ENCODE measurements around the gene SLC25A21. TPM values are rescaled to one million over a fixed set of nuclear protein-coding genes. Genes with fewer than 3 reads are reported as not detected.
"Not testable (repeated sequence)": the region's sequence is repeated elsewhere in the genome, so short reads cannot be mapped to it uniquely, and the experiment has no call there.

The SLC25A21 gene
- total RNA-seq, 1 donor from 2014 or later, result 1.2 TPM

GRCh38 chr14:37147310-37147880, 25.0 kb downstream of the SLC25A21 start:
- Mint-ChIP-seq H3K27ac (ENCODE audit: unreplicated experiment) (no peak overlapping the region), H3K4me1 (ENCODE audit: unreplicated experiment) (no peaks in the 10 kb centered on the region), H3K4me3 (ENCODE audit: unreplicated experiment) (no peak overlapping the region), H3K36me3 (ENCODE audit: low read depth, unreplicated experiment) (no peaks in the 10 kb centered on the region), H3K27me3 (ENCODE audit: unreplicated experiment) (no peaks in the 10 kb centered on the region), H3K9me3 (ENCODE audit: unreplicated experiment) (no peaks in the 10 kb centered on the region)
- DNase-seq (ENCODE audit: low spot score), result no peak
- no peak for TF ChIP-seq CTCF (IDR thresholded peaks at IDR 0.05; ENCODE audit: unreplicated experiment)

- not testable (repeated sequence) for H3K9me3 Mint-ChIP-seq (ENCODE audit: unreplicated experiment); H3K27ac Mint-ChIP-seq (ENCODE audit: unreplicated experiment); H3K4me1 Mint-ChIP-seq (ENCODE audit: unreplicated experiment); H3K4me3 Mint-ChIP-seq (ENCODE audit: unreplicated experiment); H3K27me3 Mint-ChIP-seq (ENCODE audit: unreplicated experiment); DNase-seq (ENCODE audit: low spot score); H3K36me3 Mint-ChIP-seq (ENCODE audit: low read depth, unreplicated experiment)
Observed at GRCh38 chr14:37146438-37146837, 26.0 kb downstream of the SLC25A21 start.

- H3K36me3 Mint-ChIP-seq (ENCODE audit: low read depth, unreplicated experiment), result no peaks in the 10 kb centered on the region
- H3K4me1 Mint-ChIP-seq (ENCODE audit: unreplicated experiment), result no peaks in the 10 kb centered on the region
- H3K4me3 Mint-ChIP-seq (ENCODE audit: unreplicated experiment), result no peak overlapping the region
- H3K9me3 Mint-ChIP-seq (ENCODE audit: unreplicated experiment), result no peaks in the 10 kb centered on the region
- DNase-seq (ENCODE audit: low spot score), result no peak
- TF ChIP-seq CTCF (IDR thresholded peaks at IDR 0.05; ENCODE audit: unreplicated experiment), result no peak
- no peaks in the 10 kb centered on the region for H3K27me3 Mint-ChIP-seq (ENCODE audit: unreplicated experiment)
- no peak overlapping the region for H3K27ac Mint-ChIP-seq (ENCODE audit: unreplicated experiment)
Observed at GRCh38 chr14:37145395-37145794, 27.0 kb downstream of the SLC25A21 start.

GRCh38 chr14:37144729-37145363, 27.6 kb downstream of the SLC25A21 start:
- H3K4me1 Mint-ChIP-seq (ENCODE audit: unreplicated experiment), result no peaks in the 10 kb centered on the region
- no peak overlapping the region for H3K27ac Mint-ChIP-seq (ENCODE audit: unreplicated experiment)
- no peak for DNase-seq (ENCODE audit: low spot score)
- no peak for TF ChIP-seq CTCF (IDR thresholded peaks at IDR 0.05; ENCODE audit: unreplicated experiment)
- no peaks in the 10 kb centered on the region for H3K9me3 Mint-ChIP-seq (ENCODE audit: unreplicated experiment)
- H3K4me3 Mint-ChIP-seq (ENCODE audit: unreplicated experiment), result no peak overlapping the region
- no peaks in the 10 kb centered on the region for H3K27me3 Mint-ChIP-seq (ENCODE audit: unreplicated experiment)
- H3K36me3 Mint-ChIP-seq (ENCODE audit: low read depth, unreplicated experiment), result no peaks in the 10 kb centered on the region

- Mint-ChIP-seq H3K27me3 (ENCODE audit: unreplicated experiment) (no peaks in the 10 kb centered on the region), H3K9me3 (ENCODE audit: unreplicated experiment) (no peaks in the 10 kb centered on the region), H3K4me1 (ENCODE audit: unreplicated experiment) (no peaks in the 10 kb centered on the region), H3K27ac (ENCODE audit: unreplicated experiment) (no peak overlapping the region), H3K4me3 (ENCODE audit: unreplicated experiment) (no peak overlapping the region), H3K36me3 (ENCODE audit: low read depth, unreplicated experiment) (no peaks in the 10 kb centered on the region)
- TF ChIP-seq CTCF (IDR thresholded peaks at IDR 0.05; ENCODE audit: unreplicated experiment), result no peak
- no peak for DNase-seq (ENCODE audit: low spot score)
Observed at GRCh38 chr14:37143475-37143874, 28.9 kb downstream of the SLC25A21 start.

Measured in endothelial cell (in vitro differentiated cells).